Coronary artery (tissue), 2 donors: ENCODE measurements around the gene ABR.
A peak's percentile ranks its signal among the peaks of the same experiment; 100 is the strongest.
"Not testable (repeated sequence)": the region's sequence is repeated elsewhere in the genome, so short reads cannot be mapped to it uniquely, and the experiment has no call there.

Experiments
- DNase-seq: peaks from one replicate; pipeline ENCODE4 v3.0.0-alpha.2; 2017; ENCODE audit warnings: low spot score
- H3K27ac ChIP-seq, 2 donors: fragments of 200-600 bp; sonication (generic); one replicate each; pipeline ENCODE4 v1.5.1; 2016 to 2019
- H3K4me3 ChIP-seq: fragments of 200-600 bp; sonication (generic); 2 replicates; pipeline ENCODE4 v1.5.1; 2016; ENCODE audit warnings: mild to moderate bottlenecking, moderate library complexity
- TF ChIP-seq, protein P1 (sequence below): fragments of 200-600 bp; sonication (generic); IDR thresholded peaks from one replicate; pipeline ENCODE4 v1.5.1; 2019; ENCODE audit warnings: antibody characterized with exemption

Gene ABR

DNA sequence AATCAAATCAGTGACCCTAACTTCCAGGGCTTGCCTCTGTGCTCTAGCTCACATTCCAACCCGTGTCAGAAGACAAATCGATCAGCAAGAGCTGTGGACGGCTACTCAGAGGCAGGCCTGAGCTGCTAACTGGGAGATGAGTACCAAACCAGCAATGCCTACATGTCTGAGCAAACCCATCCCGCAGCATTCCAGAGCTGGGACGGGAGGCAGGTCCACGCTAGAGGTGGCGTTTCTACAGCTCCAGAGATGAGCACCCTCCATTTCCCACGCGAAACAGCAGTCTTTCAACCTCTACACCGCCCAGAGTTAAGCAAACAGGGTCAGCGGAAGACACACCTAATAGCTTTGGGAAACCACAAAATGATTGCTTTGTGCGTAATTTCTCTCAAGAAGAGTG is 206.7 kb downstream of the ABR start:
- TF ChIP-seq, protein P1, sequence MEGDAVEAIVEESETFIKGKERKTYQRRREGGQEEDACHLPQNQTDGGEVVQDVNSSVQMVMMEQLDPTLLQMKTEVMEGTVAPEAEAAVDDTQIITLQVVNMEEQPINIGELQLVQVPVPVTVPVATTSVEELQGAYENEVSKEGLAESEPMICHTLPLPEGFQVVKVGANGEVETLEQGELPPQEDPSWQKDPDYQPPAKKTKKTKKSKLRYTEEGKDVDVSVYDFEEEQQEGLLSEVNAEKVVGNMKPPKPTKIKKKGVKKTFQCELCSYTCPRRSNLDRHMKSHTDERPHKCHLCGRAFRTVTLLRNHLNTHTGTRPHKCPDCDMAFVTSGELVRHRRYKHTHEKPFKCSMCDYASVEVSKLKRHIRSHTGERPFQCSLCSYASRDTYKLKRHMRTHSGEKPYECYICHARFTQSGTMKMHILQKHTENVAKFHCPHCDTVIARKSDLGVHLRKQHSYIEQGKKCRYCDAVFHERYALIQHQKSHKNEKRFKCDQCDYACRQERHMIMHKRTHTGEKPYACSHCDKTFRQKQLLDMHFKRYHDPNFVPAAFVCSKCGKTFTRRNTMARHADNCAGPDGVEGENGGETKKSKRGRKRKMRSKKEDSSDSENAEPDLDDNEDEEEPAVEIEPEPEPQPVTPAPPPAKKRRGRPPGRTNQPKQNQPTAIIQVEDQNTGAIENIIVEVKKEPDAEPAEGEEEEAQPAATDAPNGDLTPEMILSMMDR = no peak
- Histone ChIP-seq H3K4me3 (no peak overlapping the region), H3K27ac (no peak overlapping the region)
- no peak for DNase-seq

DNA sequence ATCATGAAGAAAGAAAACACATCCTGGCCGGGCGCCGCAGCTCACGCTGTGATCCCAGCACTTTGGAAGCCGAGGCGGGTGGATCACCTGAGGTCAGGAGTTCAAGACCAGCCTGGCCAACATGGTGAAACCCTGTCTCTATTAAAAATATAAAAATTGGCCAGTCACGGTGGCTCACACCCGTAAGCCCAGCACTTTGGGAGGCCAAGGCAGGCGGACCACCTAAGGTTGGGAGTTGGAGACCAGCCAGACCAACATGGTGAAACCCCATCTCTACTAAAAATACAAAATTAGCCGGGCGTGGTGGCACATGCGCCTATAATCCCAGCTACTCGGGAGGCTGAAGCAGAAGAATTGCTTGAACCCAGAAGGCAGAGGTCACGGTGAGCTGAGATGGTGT is 207.9 kb downstream of the ABR start:
- not testable (repeated sequence) for DNase-seq, H3K27ac ChIP-seq, H3K4me3 ChIP-seq

DNA sequence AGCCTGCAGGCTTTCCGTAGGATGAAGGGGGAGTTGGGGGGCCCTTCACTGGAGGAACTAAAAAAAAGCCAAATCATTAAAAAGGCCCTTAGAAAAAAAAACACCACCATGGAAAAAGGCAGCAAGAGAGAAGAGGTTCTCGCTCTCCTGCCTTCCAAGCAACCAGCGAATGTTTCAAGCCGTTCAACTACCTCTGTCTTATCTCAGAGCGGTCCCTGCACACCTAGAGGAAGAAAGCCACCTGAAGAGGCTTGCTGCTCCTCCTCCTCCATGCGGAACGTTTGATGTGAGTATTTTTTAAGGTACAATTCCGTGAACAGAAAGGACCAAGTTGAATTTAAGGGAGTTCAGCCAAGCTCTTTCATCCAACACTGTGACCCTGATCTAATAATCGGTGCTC is 209.4 kb downstream of the ABR start:
- H3K4me3 ChIP-seq = no peak overlapping the region
- H3K27ac ChIP-seq = peak overlapping the region; percentile 16 to 33
- DNase-seq = no peak
- TF ChIP-seq, protein P1 = no peak

DNA sequence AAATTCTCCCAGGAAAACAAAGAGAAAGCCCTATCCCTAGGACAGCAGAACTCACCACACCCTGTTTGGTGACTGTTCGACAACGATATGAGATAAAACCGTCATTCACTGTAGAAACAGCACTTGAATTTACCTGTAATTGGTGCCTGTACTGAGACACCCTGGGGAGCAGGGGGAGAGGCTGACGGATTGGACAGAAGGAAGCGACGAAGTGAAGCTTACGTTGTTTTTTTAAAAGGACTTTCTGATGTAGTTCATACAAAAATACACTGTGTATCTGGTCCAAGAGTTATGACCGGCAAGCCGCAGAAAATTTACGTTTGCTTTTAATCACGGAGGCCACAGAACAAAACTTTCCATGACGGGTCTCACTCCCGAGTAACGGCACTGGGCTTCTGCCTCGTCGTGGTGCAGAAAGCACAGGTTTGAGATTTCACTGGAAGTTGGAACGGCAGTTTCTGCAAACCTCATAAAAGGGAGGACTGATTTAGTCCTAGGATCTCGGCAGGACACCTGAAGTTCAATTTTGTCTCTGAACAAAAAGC is 209.9 kb downstream of the ABR start:
- peak overlapping the region; percentile 28 for H3K4me3 ChIP-seq
- DNase-seq = no peak
- TF ChIP-seq, protein P1 = no peak
- peak overlapping the region; percentile 16 to 33 for H3K27ac ChIP-seq

DNA sequence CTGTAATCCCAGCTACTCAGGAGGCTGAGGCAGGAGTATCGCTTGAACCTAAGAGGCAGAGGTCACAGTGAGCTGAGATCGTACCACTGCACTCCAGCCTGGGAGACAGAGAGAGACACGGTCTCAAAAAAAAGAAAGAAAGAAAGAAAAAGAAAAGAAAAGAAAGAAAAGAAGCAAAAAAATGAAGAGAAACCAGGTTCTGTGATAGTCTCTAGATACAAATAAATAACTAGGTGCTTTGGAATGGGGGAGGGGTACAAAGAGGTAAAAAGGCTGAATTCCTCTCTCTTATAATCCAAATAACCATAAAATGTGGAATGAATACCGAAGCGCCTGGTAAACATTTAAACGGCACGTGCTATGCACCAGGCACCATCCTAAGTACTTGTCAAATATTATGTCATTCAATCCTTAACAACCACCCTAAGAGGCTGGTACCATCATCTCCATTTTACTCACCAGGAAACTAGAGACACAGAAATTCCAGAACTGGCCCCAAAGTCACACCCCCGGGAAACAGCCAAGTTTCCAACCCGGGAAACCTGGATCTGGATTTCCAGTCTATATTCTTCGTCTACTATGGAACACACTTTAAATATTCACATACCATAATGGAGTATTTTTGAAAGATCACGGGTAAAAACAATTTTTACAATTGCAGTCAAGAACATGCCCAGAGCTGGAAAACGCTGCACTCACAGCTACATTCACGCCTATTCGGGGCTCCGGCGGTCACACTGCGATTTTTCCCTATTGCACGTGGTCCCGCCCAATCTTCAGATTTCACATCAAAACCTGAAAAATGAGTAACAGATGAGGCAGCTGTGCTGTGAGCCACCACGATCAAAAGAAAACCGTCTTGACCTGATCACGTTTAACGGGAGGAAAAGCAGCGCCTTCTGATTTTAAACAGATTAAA is 210.7 kb downstream of the ABR start:
- Histone ChIP-seq H3K27ac (peak overlapping the region in 1 of 2 donors; percentile 16), H3K4me3 (no peak overlapping the region)
- TF ChIP-seq, protein P1 = no peak
- no peak for DNase-seq

DNA sequence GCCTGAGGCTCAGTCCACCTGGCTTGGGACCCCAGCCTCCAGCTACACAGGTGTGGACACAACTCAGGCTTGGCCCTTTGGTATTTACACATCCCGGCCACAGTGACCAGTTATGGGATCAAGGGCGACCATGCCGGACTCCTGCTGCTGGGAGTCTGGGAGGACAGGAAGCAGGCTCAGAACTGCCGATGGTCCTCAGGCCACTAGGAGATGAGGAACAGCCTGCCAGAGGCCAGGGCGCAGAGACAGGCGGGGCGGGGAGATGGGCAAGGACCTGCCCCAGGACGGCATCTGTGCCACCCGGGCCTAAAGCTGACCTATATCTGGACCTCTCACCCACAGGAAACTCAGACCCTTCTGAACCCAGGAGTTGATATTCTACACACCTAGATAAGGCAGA is 212.7 kb downstream of the ABR start:
- TF ChIP-seq, protein P1 = no peak
- DNase-seq = no peak
- Histone ChIP-seq H3K4me3 (no peak overlapping the region), H3K27ac (no peak overlapping the region)

DNA sequence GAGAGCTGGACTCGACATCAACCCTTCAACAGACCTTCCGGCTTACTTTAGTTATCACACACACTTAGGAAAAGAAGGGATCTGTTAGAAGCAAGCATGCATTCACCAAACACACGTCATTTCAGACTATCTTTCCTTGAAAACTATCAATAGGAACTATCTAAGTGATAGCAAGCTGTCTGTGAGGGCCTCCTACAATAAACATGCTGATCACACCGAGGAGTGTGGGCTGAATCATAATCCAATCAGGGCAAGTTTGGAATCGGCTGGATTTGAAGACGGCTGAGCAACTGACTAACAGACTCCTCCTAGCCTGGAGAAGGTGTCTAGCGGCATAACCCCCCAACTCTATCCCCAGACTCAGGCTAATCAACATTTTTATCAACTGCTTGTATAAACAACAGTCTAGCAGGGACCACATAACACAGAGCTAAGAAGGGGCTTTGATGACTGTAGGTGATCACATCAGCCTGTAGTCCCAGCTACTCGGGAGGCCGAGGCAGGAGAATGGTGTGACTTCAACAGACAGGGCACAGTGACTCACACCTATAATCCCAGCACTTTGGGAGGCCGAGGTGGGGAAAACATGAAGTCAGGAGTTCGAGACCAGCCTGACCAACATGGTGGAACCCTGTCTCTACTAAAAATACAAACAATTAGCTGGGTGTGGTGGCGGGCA is 214.3 kb downstream of the ABR start:
- DNase-seq = no peak
- H3K27ac ChIP-seq = no peak overlapping the region

More for the DNA sequence above, 214.3 kb downstream of the ABR start:
- H3K4me3 ChIP-seq = no peak overlapping the region
- TF ChIP-seq, protein P1 = no peak
